Measurements from ENCODE around the gene RUFY4.
"Not testable (repeated sequence)": the region's sequence is repeated elsewhere in the genome, so short reads cannot be mapped to it uniquely, and the experiment has no call there.

The RUFY4 gene

GRCh38 chr2:218077464-218078216, 8.6 kb downstream of the RUFY4 start:
- Mint-ChIP-seq H3K27ac (no peak overlapping the region), H3K27me3 (peaks cover 17% of the 10 kb centered on the region), H3K4me3 (no peak overlapping the region), H3K9me3 (no peaks in the 10 kb centered on the region), H3K4me1 (peaks cover 15% of the 10 kb centered on the region), H3K36me3 (no peaks in the 10 kb centered on the region)
- no peak for DNase-seq (ENCODE audit: low spot score in 2 of 2)
- no peak for ATAC-seq (ENCODE audit: low read depth)

- no peak overlapping the region for H3K4me3 Mint-ChIP-seq
- DNase-seq (ENCODE audit: low spot score in 2 of 2) (no peak), ATAC-seq (ENCODE audit: low read depth) (no peak)
- peaks cover 13% of the 10 kb centered on the region for H3K4me1 Mint-ChIP-seq
- no peak overlapping the region for H3K27ac Mint-ChIP-seq
- H3K9me3 Mint-ChIP-seq, result no peaks in the 10 kb centered on the region
- H3K36me3 Mint-ChIP-seq, result peaks cover 2% of the 10 kb centered on the region
- peaks cover 17% of the 10 kb centered on the region for H3K27me3 Mint-ChIP-seq
Measured at GRCh38 chr2:218079943-218080913, 11.2 kb downstream of the RUFY4 start.

DNA sequence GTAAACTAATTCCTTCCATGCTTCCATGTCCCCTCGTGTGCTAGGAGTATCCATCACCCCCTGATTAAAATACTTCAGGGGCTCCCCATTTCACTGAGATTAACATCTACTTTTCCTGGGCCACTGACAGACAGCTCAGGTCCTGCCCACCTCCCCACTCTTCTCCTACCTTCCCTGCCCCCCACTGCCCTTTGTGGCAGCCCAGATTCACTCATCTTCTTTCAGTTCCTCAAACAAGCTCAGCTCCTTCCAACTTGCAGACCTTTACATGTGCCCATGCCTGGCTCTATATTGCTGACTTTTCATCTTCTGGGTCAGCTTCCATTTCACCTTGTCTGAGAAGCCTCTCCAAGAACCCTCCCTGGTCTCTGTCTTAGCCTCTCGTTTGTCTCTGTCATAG, 12.0 kb downstream of the RUFY4 start:
- H3K27ac Mint-ChIP-seq, result no peak overlapping the region
- ATAC-seq (ENCODE audit: low read depth) (peak; percentile 48), DNase-seq (ENCODE audit: low spot score in 2 of 2) (no peak)
- H3K27me3 Mint-ChIP-seq, result peaks cover 16% of the 10 kb centered on the region
- H3K4me1 Mint-ChIP-seq, result peaks cover 13% of the 10 kb centered on the region
- H3K36me3 Mint-ChIP-seq, result peaks cover 5% of the 10 kb centered on the region
- peaks cover 2% of the 10 kb centered on the region for H3K9me3 Mint-ChIP-seq
- no peak overlapping the region for H3K4me3 Mint-ChIP-seq

DNA sequence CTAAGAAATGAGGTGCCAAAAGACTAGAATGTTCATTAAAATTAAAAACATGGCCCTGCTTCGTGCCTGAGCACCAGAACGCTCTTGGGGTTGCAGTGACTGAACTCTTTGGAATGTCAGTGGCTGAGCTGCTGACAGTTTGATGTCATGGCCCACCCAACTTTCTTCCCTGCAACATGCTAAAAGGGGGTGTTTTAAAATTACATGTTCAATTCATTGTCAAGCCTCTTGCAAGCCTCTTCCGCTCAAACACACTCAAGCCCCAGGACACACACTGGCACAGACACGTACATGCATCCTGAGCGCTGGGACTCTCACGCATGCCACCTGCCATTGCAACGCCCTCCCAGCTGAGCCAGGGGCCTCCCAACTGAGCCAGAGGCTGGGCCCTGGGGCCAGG, 12.6 kb downstream of the RUFY4 start:
- Mint-ChIP-seq H3K27ac (no peak overlapping the region), H3K27me3 (peaks cover 19% of the 10 kb centered on the region), H3K4me1 (peaks cover 13% of the 10 kb centered on the region), H3K4me3 (no peak overlapping the region), H3K9me3 (peaks cover 8% of the 10 kb centered on the region), H3K36me3 (peaks cover 11% of the 10 kb centered on the region)
- no peak for DNase-seq (ENCODE audit: low spot score in 2 of 2)
- no peak for ATAC-seq (ENCODE audit: low read depth)

- peaks cover 16% of the 10 kb centered on the region for H3K27me3 Mint-ChIP-seq
- DNase-seq (ENCODE audit: low spot score in 2 of 2) (no peak), ATAC-seq (ENCODE audit: low read depth) (no peak)
- no peak overlapping the region for H3K4me3 Mint-ChIP-seq
- H3K36me3 Mint-ChIP-seq, result peaks cover 11% of the 10 kb centered on the region
- H3K27ac Mint-ChIP-seq, result no peak overlapping the region
- peaks cover 9% of the 10 kb centered on the region for H3K9me3 Mint-ChIP-seq
- peaks cover 13% of the 10 kb centered on the region for H3K4me1 Mint-ChIP-seq
Measured at GRCh38 chr2:218082586-218083351, 13.7 kb downstream of the RUFY4 start.

DNA sequence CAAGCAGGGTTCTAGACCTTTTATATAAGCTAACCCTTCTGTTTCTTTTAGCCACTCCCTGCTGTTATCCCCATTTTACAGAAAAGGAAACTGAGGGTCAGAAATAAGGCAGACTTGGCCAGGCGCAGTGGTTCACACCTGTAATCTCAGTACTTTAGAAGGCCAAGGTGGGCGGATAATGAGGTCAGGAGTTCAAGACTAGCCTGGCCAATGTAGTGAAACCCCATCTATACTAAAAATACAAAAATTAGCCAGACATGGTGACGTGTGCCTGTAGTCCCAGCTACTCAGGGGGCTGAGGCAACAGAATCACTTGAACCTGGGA, 14.3 kb downstream of the RUFY4 start:
- Mint-ChIP-seq H3K9me3 (peaks cover 10% of the 10 kb centered on the region), H3K4me1 (peaks cover 13% of the 10 kb centered on the region), H3K27me3 (peaks cover 16% of the 10 kb centered on the region), H3K36me3 (peaks cover 11% of the 10 kb centered on the region), H3K4me3 (no peak overlapping the region), H3K27ac (no peak overlapping the region)
- ATAC-seq (ENCODE audit: low read depth) (no peak), DNase-seq (ENCODE audit: low spot score in 2 of 2) (no peak)

DNA sequence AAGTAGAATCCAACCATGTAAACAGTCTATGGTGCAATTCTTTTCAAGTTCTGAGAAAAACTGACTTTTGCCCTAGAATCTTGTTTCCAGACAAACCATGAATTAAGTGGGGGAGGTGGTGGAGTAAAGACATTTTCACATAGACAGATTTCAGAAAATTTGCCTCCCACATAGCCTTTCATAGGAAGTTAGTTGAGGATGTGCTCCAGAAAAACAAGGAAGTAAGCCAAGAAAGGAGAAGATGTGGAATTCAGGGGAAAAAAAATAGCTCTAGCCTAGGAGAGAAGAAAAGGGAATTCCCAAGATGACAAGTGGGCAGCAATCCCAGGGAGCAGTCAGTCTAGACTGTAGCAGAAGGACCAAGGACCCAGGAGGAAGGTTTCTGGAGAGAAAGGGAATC, 17.4 kb downstream of the RUFY4 start:
- no peak for DNase-seq (ENCODE audit: low spot score in 2 of 2)
- Mint-ChIP-seq H3K4me3 (no peak overlapping the region), H3K9me3 (peaks cover 14% of the 10 kb centered on the region), H3K4me1 (peaks cover 3% of the 10 kb centered on the region), H3K27me3 (peaks cover 18% of the 10 kb centered on the region), H3K27ac (no peak overlapping the region), H3K36me3 (peaks cover 11% of the 10 kb centered on the region)
- no peak for ATAC-seq (ENCODE audit: low read depth)

DNA sequence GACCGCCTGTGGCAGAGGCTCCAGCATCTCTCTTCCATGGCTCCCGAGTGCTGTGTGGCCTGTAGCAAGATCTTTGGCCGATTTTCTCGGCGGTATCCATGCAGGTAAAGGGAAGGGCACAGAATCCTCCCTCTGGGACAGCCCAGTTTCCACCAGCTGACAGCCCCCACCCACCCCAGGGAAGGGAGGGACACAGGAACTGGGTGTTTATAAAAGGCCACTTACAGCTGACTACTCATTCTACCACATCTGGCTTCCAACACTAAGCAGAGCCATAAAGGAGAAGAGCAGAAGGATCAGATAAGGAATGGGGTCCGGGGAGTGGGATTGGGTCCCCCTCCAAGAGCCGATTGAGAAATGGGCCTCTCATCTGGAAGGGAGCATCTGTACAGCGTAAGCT, 20.2 kb downstream of the RUFY4 start:
- Mint-ChIP-seq H3K27me3 (peaks cover 11% of the 10 kb centered on the region), H3K9me3 (peaks cover 14% of the 10 kb centered on the region), H3K36me3 (peaks cover 11% of the 10 kb centered on the region), H3K4me1 (no peaks in the 10 kb centered on the region), H3K27ac (no peak overlapping the region), H3K4me3 (no peak overlapping the region)
- ATAC-seq (ENCODE audit: low read depth) (no peak), DNase-seq (ENCODE audit: low spot score in 2 of 2) (no peak)

GRCh38 chr2:218091746-218092145, 22.7 kb downstream of the RUFY4 start:
- DNase-seq (ENCODE audit: low spot score in 2 of 2) (no peak), ATAC-seq (ENCODE audit: low read depth) (no peak)
- H3K9me3 Mint-ChIP-seq, result peaks cover 5% of the 10 kb centered on the region
- H3K36me3 Mint-ChIP-seq, result no peaks in the 10 kb centered on the region
- no peak overlapping the region for H3K4me3 Mint-ChIP-seq
- H3K27me3 Mint-ChIP-seq, result peaks cover 6% of the 10 kb centered on the region
- no peak overlapping the region for H3K27ac Mint-ChIP-seq
- H3K4me1 Mint-ChIP-seq, result no peaks in the 10 kb centered on the region

GRCh38 chr2:218093879-218094278, 24.8 kb downstream of the RUFY4 start:
- Mint-ChIP-seq H3K36me3 (no peaks in the 10 kb centered on the region), H3K27me3 (peaks cover 2% of the 10 kb centered on the region), H3K4me3 (no peak overlapping the region), H3K4me1 (no peaks in the 10 kb centered on the region), H3K9me3 (peaks cover 3% of the 10 kb centered on the region), H3K27ac (no peak overlapping the region)
- DNase-seq (ENCODE audit: low spot score in 2 of 2), result no peak
- no peak for ATAC-seq (ENCODE audit: low read depth)

- H3K4me3 Mint-ChIP-seq, result no peak overlapping the region
- peaks cover 1% of the 10 kb centered on the region for H3K27me3 Mint-ChIP-seq
- no peak for ATAC-seq (ENCODE audit: low read depth)
- no peak for DNase-seq (ENCODE audit: low spot score in 2 of 2)
- H3K9me3 Mint-ChIP-seq, result peaks cover 6% of the 10 kb centered on the region
- H3K4me1 Mint-ChIP-seq, result no peaks in the 10 kb centered on the region
- H3K36me3 Mint-ChIP-seq, result no peaks in the 10 kb centered on the region
- no peak overlapping the region for H3K27ac Mint-ChIP-seq
Measured at GRCh38 chr2:218095853-218096252, 26.8 kb downstream of the RUFY4 start.

DNA sequence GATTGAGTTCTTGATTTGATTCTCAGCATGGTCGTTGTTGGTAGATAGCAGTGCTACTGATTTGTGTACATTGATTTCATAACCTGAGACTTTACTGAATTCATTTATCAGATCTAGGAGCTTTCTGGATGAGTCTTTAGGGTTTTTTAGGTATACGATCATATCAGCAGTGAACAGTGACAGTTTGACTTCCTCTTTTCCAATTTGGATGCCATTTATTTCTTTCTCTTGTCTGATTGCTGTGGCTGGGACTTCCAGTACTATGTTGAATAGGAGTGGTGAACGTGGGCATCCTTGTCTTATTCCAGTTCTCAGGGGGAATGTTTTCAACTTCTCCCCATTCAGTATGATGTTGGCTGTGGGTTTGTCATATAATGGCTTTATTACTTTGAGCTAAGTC, 28.9 kb downstream of the RUFY4 start:
- DNase-seq (ENCODE audit: low spot score in 2 of 2) (no peak), ATAC-seq (ENCODE audit: low read depth) (no peak)
- Mint-ChIP-seq H3K4me3 (no peak overlapping the region), H3K4me1 (no peaks in the 10 kb centered on the region), H3K9me3 (peaks cover 6% of the 10 kb centered on the region), H3K36me3 (no peaks in the 10 kb centered on the region), H3K27ac (no peak overlapping the region), H3K27me3 (peaks cover 1% of the 10 kb centered on the region)

DNA sequence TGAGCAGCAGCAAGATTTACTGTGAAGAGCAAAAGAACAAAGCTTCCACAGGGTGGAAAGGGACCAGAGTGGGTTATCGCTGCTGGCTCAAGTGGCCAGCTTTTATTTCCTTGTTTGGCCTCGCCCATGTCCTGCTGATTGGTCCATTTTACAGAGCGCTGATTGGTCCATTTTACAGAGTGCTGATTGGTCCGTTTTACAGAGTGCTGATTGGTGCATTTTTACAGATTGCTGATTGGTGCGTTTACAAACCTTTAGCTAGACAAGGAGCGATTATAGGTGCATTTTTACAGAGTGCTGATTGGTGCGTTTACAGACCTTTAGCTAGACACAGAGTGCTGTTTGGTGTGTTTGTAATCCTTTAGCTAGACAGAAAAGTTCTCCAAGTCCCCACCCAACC, 39.8 kb downstream of the RUFY4 start:
- H3K4me1 Mint-ChIP-seq; DNase-seq (ENCODE audit: low spot score in 2 of 2); ATAC-seq (ENCODE audit: low read depth); H3K27ac Mint-ChIP-seq; H3K36me3 Mint-ChIP-seq; H3K4me3 Mint-ChIP-seq; H3K9me3 Mint-ChIP-seq: not testable (repeated sequence)
- H3K27me3 Mint-ChIP-seq, result peaks cover 21% of the 10 kb centered on the region

GRCh38 chr2:218121789-218122188, 52.7 kb downstream of the RUFY4 start:
- peaks cover 13% of the 10 kb centered on the region for H3K9me3 Mint-ChIP-seq
- peaks cover 11% of the 10 kb centered on the region for H3K27me3 Mint-ChIP-seq
- not testable (repeated sequence) for ATAC-seq (ENCODE audit: low read depth); H3K4me1 Mint-ChIP-seq; H3K36me3 Mint-ChIP-seq; H3K4me3 Mint-ChIP-seq; H3K27ac Mint-ChIP-seq; DNase-seq (ENCODE audit: low spot score in 2 of 2)

Data from memory B cell (primary cell).